T-cell (primary cell): Measurements from ENCODE around the gene JAGN1. TPM values are rescaled to one million over a fixed set of nuclear protein-coding genes. Genes with fewer than 3 reads are reported as not detected.
"Not testable (repeated sequence)": the region's sequence is repeated elsewhere in the genome, so short reads cannot be mapped to it uniquely, and the experiment has no call there.

Experiments
- ATAC-seq, 4 experiments: fragments of 200-7000 bp in 3 of 4; fragments of 150-1000 bp in 1 of 4; cut with Tn5 transposase; replicated peaks in 1 of 4; 1 replicate in 3 of 4; 2 replicates in 1 of 4; pipeline ENCODE4 v1.10.0; 2021; ENCODE audit warnings: moderate library complexity in 3 of 4, mild to moderate bottlenecking in 2 of 4, moderate number of reproducible peaks in 1 of 4
- CTCF ChIA-PET, 2 donors: fragments of 300-600 bp; sonication (Branson Sonifier 250); formaldehyde crosslinking; loops; one replicate each; lab custom pipeline; 2022; ENCODE audit warnings: antibody characterized with exemption in 2 of 2; lab: Charles Lee
- POLR2A ChIA-PET, 2 donors: fragments of 300-600 bp; sonication (Branson Sonifier 250); formaldehyde crosslinking; loops; one replicate each; lab custom pipeline; 2022; ENCODE audit warnings: antibody characterized with exemption in 2 of 2; lab: Charles Lee
- DNase-seq, 35 experiments: peaks; one replicate each; pipeline versions ENCODE4 v3.0.0 to v3.0.0-alpha.2; 2013 to 2023
- H3K27ac ChIP-seq: one replicate; pipeline ENCODE4 v1.5.1; 2013; ENCODE audit warnings: low read length
- H3K27me3 ChIP-seq, 2 experiments: replicated peaks in 1 of 2; 1 replicate in 1 of 2; 2 replicates in 1 of 2; pipeline versions ENCODE4 v1.6.1 to v1.7.0; 2013; ENCODE audit warnings: low read length in 1 of 2, mixed read lengths in 1 of 2; ENCODE audit not compliant: control insufficient read depth in 2 of 2, insufficient read depth in 2 of 2; ENCODE audit errors: extremely low read depth in 1 of 2
- H3K36me3 ChIP-seq, 2 donors: 1 replicate in 1 of 2; 2 replicates in 1 of 2; pipeline versions ENCODE4 v1.6.1 to v1.7.0; 2013; ENCODE audit warnings: low read length in 1 of 2; ENCODE audit not compliant: control insufficient read depth in 2 of 2, insufficient read depth in 1 of 2; ENCODE audit errors: extremely low read depth in 1 of 2
- H3K4me1 ChIP-seq, 2 experiments: 1 replicate in 1 of 2; 2 replicates in 1 of 2; pipeline versions ENCODE4 v1.6.1 to v1.7.0; 2013; ENCODE audit warnings: low read length in 2 of 2, mixed read lengths in 1 of 2; ENCODE audit not compliant: insufficient read depth in 2 of 2, control insufficient read depth in 1 of 2; ENCODE audit errors: extremely low read depth in 1 of 2
- H3K4me3 ChIP-seq, 2 donors: 1 replicate in 1 of 2; 2 replicates in 1 of 2; pipeline versions ENCODE4 v1.5.1 to v1.7.0; 2013; ENCODE audit warnings: mild to moderate bottlenecking in 2 of 2, low read length in 1 of 2, moderate library complexity in 1 of 2; ENCODE audit not compliant: control insufficient read depth in 1 of 2; ENCODE audit errors: extremely low read depth in 1 of 2
- H3K9me3 ChIP-seq: 2 replicates; pipeline ENCODE4 v1.7.0; 2013
- H3K27ac Mint-ChIP-seq, 2 donors: one replicate each; pipeline ENCODE4 v1.8.0; 2020 to 2021; ENCODE audit warnings: mild to moderate bottlenecking in 2 of 2, mixed read lengths in 2 of 2
- H3K27me3 Mint-ChIP-seq, 2 donors: one replicate each; pipeline ENCODE4 v1.8.0; 2021 to 2022; ENCODE audit warnings: mixed read lengths in 2 of 2
- H3K36me3 Mint-ChIP-seq: one replicate; pipeline ENCODE4 v1.8.0; 2021; ENCODE audit warnings: mixed read lengths
- H3K4me1 Mint-ChIP-seq, 3 donors: one replicate each; pipeline ENCODE4 v1.8.0; 2020 to 2022; ENCODE audit warnings: mixed read lengths in 3 of 3, mild to moderate bottlenecking in 1 of 3
- H3K4me3 Mint-ChIP-seq, 3 donors: one replicate each; pipeline ENCODE4 v1.8.0; 2020 to 2022; ENCODE audit warnings: mild to moderate bottlenecking in 3 of 3, mixed read lengths in 3 of 3, moderate library complexity in 3 of 3
- H3K9me3 Mint-ChIP-seq, 3 donors: one replicate each; pipeline ENCODE4 v1.8.0; 2020 to 2022; ENCODE audit warnings: mixed read lengths in 3 of 3
- WGBS: methylation state at CpG from one replicate; pipeline ENCODE4 v1.1.5; 2013; ENCODE audit warnings: missing lambda C conversion rate; ENCODE audit not compliant: insufficient coverage; 5-methylcytosine and 5-hydroxymethylcytosine counted together
- total RNA-seq, 35 experiments: library from RNA in 6 of 35; stranded (reverse) in 6 of 35; fragments of 120-200 nt in 1 of 35; gene quantifications; one replicate each; pipeline versions ENCODE4 v1.2.1 to v1.2.4 and lab custom pipeline; 2013 to 2026

The JAGN1 gene
- total RNA-seq, 5 donors from 2014 or later (not counting 1 experiment from before 2014, with no cell fraction given), result 16.9 to 28.6 (median 23.7) TPM

DNA sequence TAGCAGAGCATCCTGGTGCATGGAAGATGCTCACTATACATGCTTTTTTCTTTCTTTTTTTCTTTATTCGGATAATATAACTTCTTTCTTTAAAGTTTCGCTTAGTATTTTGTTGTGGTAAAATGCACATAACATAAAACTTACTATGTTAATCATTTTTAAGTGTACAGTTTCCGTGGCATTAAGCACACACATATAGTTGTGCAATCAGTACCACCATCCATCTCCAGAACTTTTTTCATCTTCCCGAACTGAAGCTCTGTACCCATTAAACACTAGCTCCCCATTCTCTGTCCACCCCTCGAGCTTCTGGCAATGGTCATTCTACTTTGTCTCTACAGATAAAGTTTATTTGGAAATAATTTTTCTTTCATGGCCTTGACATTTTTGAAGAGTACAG is 1.0 kb upstream of the JAGN1 start:
- Mint-ChIP-seq H3K27me3 (no peaks in the 10 kb centered on the region), H3K36me3 (peaks cover 17% of the 10 kb centered on the region), H3K9me3 (no peaks in the 10 kb centered on the region), H3K27ac (peak overlapping the region; percentile 95 to 98), H3K4me3 (peak overlapping the region; percentile 94 to 96 (median 96)), H3K4me1 (peaks cover 31 to 36% (median 32%) of the 10 kb centered on the region in 3 donors)
- Histone ChIP-seq H3K9me3 (no peaks in the 10 kb centered on the region), H3K4me3 (no peak overlapping the region), H3K4me1 (peaks cover 8 to 18% of the 10 kb centered on the region in 2 experiments), H3K27me3 (no peaks in the 10 kb centered on the region), H3K36me3 (peaks cover 3 to 15% of the 10 kb centered on the region in 2 donors), H3K27ac (peak overlapping the region; percentile 100)
- DNase-seq (no peak), ATAC-seq (no peak)
- 100% methylated on average over 2 of the region's 5 CpGs for WGBS
- ChIA-PET POLR2A (interaction anchor here in 1 of 2 donors (0.6 to 2.5 kb wide), 3 partner anchors 36 to 526 kb away, joined by 4 to 14 read pairs (median 6); partner anchors contain the start of gene CRELD1), CTCF (interaction anchor here (0.6 to 1.2 kb wide), 4 partner anchors 17 to 57 kb away, joined by 3 to 4 read pairs (median 3); no protein-coding TSS in a partner anchor)

DNA sequence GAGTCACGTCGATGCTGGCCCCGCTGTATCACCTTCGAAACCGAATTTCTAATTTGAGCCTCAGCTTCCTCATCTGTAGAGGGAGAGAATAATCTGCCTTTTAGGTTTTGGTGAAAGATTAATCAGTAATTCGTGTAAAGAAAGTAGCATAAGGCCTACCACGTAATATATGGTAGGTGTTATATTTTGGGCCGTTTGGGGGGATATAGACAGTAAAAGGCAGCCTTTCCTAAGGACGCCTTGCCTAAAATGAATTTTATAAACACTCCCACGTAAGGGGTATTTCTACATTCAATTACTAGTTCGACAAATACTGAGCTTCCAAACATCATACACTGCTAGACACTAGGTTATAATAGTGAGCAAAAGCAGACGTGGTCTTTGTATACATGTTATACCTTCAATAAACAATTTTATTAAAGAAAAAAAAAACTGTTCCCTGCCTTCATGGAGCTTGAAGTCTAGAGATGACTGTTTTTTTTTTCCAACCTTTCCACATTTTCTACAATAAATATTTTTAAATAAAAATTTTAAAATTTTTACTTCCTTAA is 737 bp downstream of the JAGN1 start:
- no peaks in the 10 kb centered on the region for H3K9me3 Mint-ChIP-seq
- ChIA-PET POLR2A (interaction anchor here (0.6 to 2.5 kb wide), 9 partner anchors 42 to 300 kb away, joined by 3 to 14 read pairs (median 4); partner anchors contain the start of genes ARPC4 (in 2 of the 2), CRELD1 (in 2 of the 2) and TADA3 (in 2 of the 2)), CTCF (interaction anchor here in 1 of 2 donors (0.7 to 1.9 kb wide), 8 partner anchors 22 to 323 kb away, joined by 3 to 9 read pairs (median 4); partner anchors contain the start of genes ARPC4 and TADA3)
- H3K9me3 ChIP-seq, result no peaks in the 10 kb centered on the region
- WGBS, result 0% methylated on average over 5 of the region's 12 CpGs
- no peaks in the 10 kb centered on the region for H3K27me3 ChIP-seq
- peak overlapping the region; percentile 95 to 98 for H3K27ac Mint-ChIP-seq
- H3K4me3 Mint-ChIP-seq, result peak overlapping the region; percentile 94 to 96 (median 96)
- DNase-seq, result no peak
- H3K4me3 ChIP-seq, result peak overlapping the region; percentile 86 to 100
- H3K36me3 Mint-ChIP-seq, result peaks cover 23% of the 10 kb centered on the region
- ATAC-seq, result no peak
- H3K27ac ChIP-seq, result peak overlapping the region; percentile 100
- H3K36me3 ChIP-seq, result peaks cover 3 to 15% of the 10 kb centered on the region in 2 donors
- H3K4me1 Mint-ChIP-seq, result peaks cover 40 to 47% (median 41%) of the 10 kb centered on the region in 3 donors
- peaks cover 8 to 23% of the 10 kb centered on the region in 2 experiments for H3K4me1 ChIP-seq
- no peaks in the 10 kb centered on the region for H3K27me3 Mint-ChIP-seq

DNA sequence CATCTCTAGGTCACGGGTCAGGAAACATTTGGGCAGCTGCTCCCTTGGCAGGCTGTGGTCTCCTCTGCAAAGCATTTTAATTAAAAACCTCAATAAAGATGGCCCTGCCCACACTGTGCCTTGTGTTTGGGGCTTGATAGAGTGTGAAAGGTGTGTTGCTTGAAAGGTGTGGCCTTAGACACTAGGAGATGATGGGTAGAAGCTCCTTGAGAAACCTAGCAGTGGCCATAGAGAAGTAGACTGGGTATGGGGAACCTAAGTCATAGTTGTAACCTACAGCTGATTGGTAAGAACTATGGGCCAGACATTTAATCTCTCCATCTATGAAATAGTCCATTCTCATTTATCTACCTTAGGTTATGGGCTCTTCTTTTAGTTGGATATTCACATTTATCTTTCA is 3.3 kb downstream of the JAGN1 start:
- Histone ChIP-seq H3K9me3 (no peaks in the 10 kb centered on the region), H3K27ac (peak overlapping the region; percentile 5), H3K36me3 (peaks cover 3 to 15% of the 10 kb centered on the region in 2 donors), H3K27me3 (no peaks in the 10 kb centered on the region), H3K4me1 (peaks cover 8 to 23% of the 10 kb centered on the region in 2 experiments), H3K4me3 (no peak overlapping the region)
- H3K4me1 Mint-ChIP-seq, result peaks cover 46 to 64% (median 48%) of the 10 kb centered on the region in 3 donors
- H3K36me3 Mint-ChIP-seq, result peaks cover 23% of the 10 kb centered on the region
- no peaks in the 10 kb centered on the region for H3K9me3 Mint-ChIP-seq
- no peak overlapping the region for H3K4me3 Mint-ChIP-seq
- no peaks in the 10 kb centered on the region for H3K27me3 Mint-ChIP-seq
- ChIA-PET POLR2A (interaction anchor here in 1 of 2 donors (0.7 to 1.1 kb wide), 2 partner anchors 9 to 162 kb away, joined by 3 to 5 read pairs; partner anchors contain the start of genes BRPF1 and IL17RE), CTCF (interaction anchor here in 1 of 2 donors (1.0 kb wide), 1 partner anchor 39 kb away, joined by 4 read pairs; no protein-coding TSS in a partner anchor)
- no peak for ATAC-seq
- H3K27ac Mint-ChIP-seq, result peak overlapping the region; percentile 30 to 73
- no peak for DNase-seq
- WGBS, result no CpG with 5 or more reads among the region's 1 CpG

DNA sequence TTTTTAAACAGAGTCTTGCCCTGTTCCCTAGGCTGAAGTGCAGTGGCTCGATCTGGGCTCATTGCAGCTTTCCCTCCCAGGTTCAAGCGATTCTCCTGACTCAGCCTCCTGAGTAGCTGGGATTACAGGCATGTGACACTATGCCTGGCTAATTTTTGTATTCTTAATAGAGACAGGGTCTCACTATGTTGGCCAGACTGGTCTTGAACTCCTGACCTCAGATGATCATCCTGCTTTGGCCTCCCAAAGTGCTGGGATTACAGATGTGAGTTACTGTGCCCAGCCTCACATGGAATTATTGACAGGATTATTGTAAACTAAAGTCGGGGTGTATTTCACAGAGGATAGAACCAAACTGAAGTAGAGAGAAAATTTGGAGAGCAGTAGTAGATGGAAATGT is 5.3 kb downstream of the JAGN1 start:
- ATAC-seq, H3K27me3 Mint-ChIP-seq, H3K9me3 ChIP-seq, H3K4me3 Mint-ChIP-seq, CTCF ChIA-PET, POLR2A ChIA-PET, H3K9me3 Mint-ChIP-seq, H3K4me3 ChIP-seq, DNase-seq, H3K27me3 ChIP-seq, H3K27ac ChIP-seq: not testable (repeated sequence)
- Mint-ChIP-seq H3K36me3 (peaks cover 23% of the 10 kb centered on the region), H3K27ac (peak overlapping the region in 1 of 2 donors; percentile 19), H3K4me1 (peaks cover 43 to 60% (median 48%) of the 10 kb centered on the region in 3 donors)
- peaks cover 8 to 17% of the 10 kb centered on the region in 2 experiments for H3K4me1 ChIP-seq
- peaks cover 3 to 15% of the 10 kb centered on the region in 2 donors for H3K36me3 ChIP-seq
- 96% methylated on average over 3 of the region's 3 CpGs for WGBS

DNA sequence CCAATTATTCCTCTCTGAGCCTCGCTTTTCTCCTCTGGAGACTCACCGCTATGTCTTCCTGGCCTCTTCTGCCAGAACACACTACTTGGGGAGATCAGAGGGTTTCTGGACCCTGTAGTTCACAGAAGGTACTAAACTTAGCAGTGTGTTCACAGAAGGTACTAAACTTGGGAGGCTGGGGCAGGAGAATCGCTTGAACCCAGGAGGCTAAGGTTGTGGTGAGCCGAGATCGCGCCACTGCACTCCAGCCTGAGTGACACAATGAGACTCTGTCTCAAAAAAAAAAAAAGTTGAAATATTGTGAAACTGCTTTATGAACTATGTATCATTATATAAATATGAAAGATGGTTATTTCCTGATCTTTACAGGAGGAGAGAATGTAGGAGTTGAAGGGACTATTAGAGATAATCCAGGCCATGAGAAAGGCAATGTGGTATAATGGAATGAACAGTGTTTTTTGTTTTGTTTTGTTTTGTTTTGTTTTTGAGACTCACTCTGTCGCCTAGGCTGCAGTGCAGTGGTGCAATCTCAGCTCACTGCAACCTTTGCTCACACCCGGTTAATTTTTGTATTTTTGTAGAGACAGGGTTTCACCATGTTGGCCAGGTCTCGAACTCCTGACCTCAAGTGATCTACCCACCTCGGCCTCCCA is 6.5 kb downstream of the JAGN1 start:
- Mint-ChIP-seq H3K4me1 (peaks cover 43 to 61% (median 47%) of the 10 kb centered on the region in 3 donors), H3K27ac (peak overlapping the region; percentile 58 to 73), H3K36me3 (peaks cover 23% of the 10 kb centered on the region)
- ATAC-seq, H3K27me3 Mint-ChIP-seq, H3K4me3 Mint-ChIP-seq, H3K9me3 ChIP-seq, H3K27ac ChIP-seq, H3K9me3 Mint-ChIP-seq, DNase-seq, POLR2A ChIA-PET, CTCF ChIA-PET, H3K27me3 ChIP-seq, H3K4me3 ChIP-seq: not testable (repeated sequence)
- Histone ChIP-seq H3K4me1 (peaks cover 3 to 13% of the 10 kb centered on the region in 2 experiments), H3K36me3 (peaks cover 3 to 15% of the 10 kb centered on the region in 2 donors)
- WGBS, result 83% methylated on average over 2 of the region's 10 CpGs
